ENCODE measurements around the gene SEC16A. TPM values are rescaled to one million over a fixed set of nuclear protein-coding genes. Genes with fewer than 3 reads are reported as not detected.

The SEC16A gene
- total RNA-seq, 4 donors from 2014 or later = 63.5 to 80.8 (median 74.6) TPM

- Histone ChIP-seq H3K4me1 (no peaks in the 10 kb centered on the region), H3K4me3 (no peak overlapping the region), H3K9me3 (no peaks in the 10 kb centered on the region), H3K27ac (no peak overlapping the region), H3K27me3 (no peaks in the 10 kb centered on the region), H3K36me3 (peaks cover 0 to 98% (median 0%) of the 10 kb centered on the region in 3 donors)
- TF ChIP-seq POLR2A (IDR thresholded peaks at IDR 0.05) = no peak
- TF ChIP-seq CTCF (IDR thresholded peaks at IDR 0.05) = no peak
- no peak for DNase-seq
Observed at GRCh38 chr9:136464241-136464640, 18.6 kb downstream of the SEC16A start.

GRCh38 chr9:136463578-136463977 is 19.3 kb downstream of the SEC16A start:
- TF ChIP-seq POLR2A (IDR thresholded peaks at IDR 0.05) = no peak
- TF ChIP-seq CTCF (IDR thresholded peaks at IDR 0.05) = no peak
- no peaks in the 10 kb centered on the region for H3K27me3 ChIP-seq
- H3K36me3 ChIP-seq = peaks cover 0 to 99% (median 0%) of the 10 kb centered on the region in 3 donors
- H3K27ac ChIP-seq = no peak overlapping the region
- H3K9me3 ChIP-seq = no peaks in the 10 kb centered on the region
- H3K4me3 ChIP-seq = no peak overlapping the region
- no peaks in the 10 kb centered on the region for H3K4me1 ChIP-seq
- DNase-seq = no peak

GRCh38 chr9:136462664-136463063 is 20.2 kb downstream of the SEC16A start:
- H3K27ac ChIP-seq = no peak overlapping the region
- DNase-seq = no peak
- no peaks in the 10 kb centered on the region for H3K4me1 ChIP-seq
- H3K9me3 ChIP-seq = no peaks in the 10 kb centered on the region
- TF ChIP-seq CTCF (IDR thresholded peaks at IDR 0.05) = no peak
- TF ChIP-seq POLR2A (IDR thresholded peaks at IDR 0.05) = no peak
- H3K4me3 ChIP-seq = no peak overlapping the region
- peaks cover 0 to 100% (median 0%) of the 10 kb centered on the region in 3 donors for H3K36me3 ChIP-seq
- no peaks in the 10 kb centered on the region for H3K27me3 ChIP-seq

- Histone ChIP-seq H3K9me3 (no peaks in the 10 kb centered on the region), H3K4me3 (no peak overlapping the region), H3K36me3 (peaks cover 0 to 100% (median 0%) of the 10 kb centered on the region in 3 donors), H3K27me3 (no peaks in the 10 kb centered on the region), H3K27ac (no peak overlapping the region), H3K4me1 (no peaks in the 10 kb centered on the region)
- DNase-seq = no peak
- TF ChIP-seq POLR2A (IDR thresholded peaks at IDR 0.05) = no peak
- TF ChIP-seq CTCF (IDR thresholded peaks at IDR 0.05) = no peak
Observed at GRCh38 chr9:136460772-136461325, 22.0 kb downstream of the SEC16A start.

GRCh38 chr9:136459425-136459824 is 23.4 kb downstream of the SEC16A start:
- Histone ChIP-seq H3K9me3 (no peaks in the 10 kb centered on the region), H3K27ac (no peak overlapping the region), H3K4me1 (no peaks in the 10 kb centered on the region), H3K36me3 (peaks cover 0 to 100% (median 0%) of the 10 kb centered on the region in 3 donors), H3K4me3 (no peak overlapping the region), H3K27me3 (no peaks in the 10 kb centered on the region)
- no peak for DNase-seq
- no peak for TF ChIP-seq CTCF (IDR thresholded peaks at IDR 0.05)
- no peak for TF ChIP-seq POLR2A (IDR thresholded peaks at IDR 0.05)

- no peak for DNase-seq
- TF ChIP-seq POLR2A (IDR thresholded peaks at IDR 0.05) = no peak
- no peak for TF ChIP-seq CTCF (IDR thresholded peaks at IDR 0.05)
- Histone ChIP-seq H3K27me3 (no peaks in the 10 kb centered on the region), H3K4me1 (no peaks in the 10 kb centered on the region), H3K9me3 (no peaks in the 10 kb centered on the region), H3K36me3 (peaks cover 0 to 93% (median 0%) of the 10 kb centered on the region in 3 donors), H3K27ac (no peak overlapping the region), H3K4me3 (no peak overlapping the region)
Observed at GRCh38 chr9:136457326-136457725, 25.5 kb downstream of the SEC16A start.

All from Peyer's patch (tissue), 4 donors.